PC-9 (cell line): ENCODE measurements around the gene NPPB. TPM values are rescaled to one million over a fixed set of nuclear protein-coding genes. Genes with fewer than 3 reads are reported as not detected.

Experiments used
- BruUV-seq: library from RNA; stranded (reverse); fragments of 400-500 nt; replicated peaks from 2 replicates; lab custom pipeline; 2021; lab: Mats Ljungman, UMichigan
- CTCF ChIA-PET: fragments of 300-600 bp; sonication (Branson Sonifier 250); formaldehyde crosslinking; loops from one replicate; lab custom pipeline; 2022; ENCODE audit warnings: antibody characterized with exemption; lab: Charles Lee
- POLR2A ChIA-PET: fragments of 300-600 bp; sonication (Branson Sonifier 250); formaldehyde crosslinking; loops from one replicate; lab custom pipeline; 2022; ENCODE audit warnings: antibody characterized with exemption; ENCODE audit not compliant: unreplicated experiment; lab: Charles Lee
- DNase-seq, 2 experiments: peaks; one replicate each; pipeline versions ENCODE4 v3.0.0 to v3.0.0-alpha.2; 2015 to 2022; ENCODE audit warnings: mixed read lengths in 1 of 2
- H2AFZ ChIP-seq: fragments of 200-600 bp; sonication (generic); 2 replicates; pipeline ENCODE4 v1.8.1; 2017; ENCODE audit warnings: antibody characterized with exemption
- H3F3A ChIP-seq: fragments of 200-600 bp; sonication (generic); 2 replicates; pipeline ENCODE4 v1.8.1; 2017; ENCODE audit warnings: antibody characterized with exemption, mild to moderate bottlenecking, low read depth; ENCODE audit not compliant: insufficient read depth
- H3K27ac ChIP-seq: fragments of 200-600 bp; sonication (generic); 2 replicates; pipeline ENCODE4 v1.6.1; 2016; ENCODE audit warnings: mixed run types
- H3K27me3 ChIP-seq: fragments of 200-600 bp; sonication (generic); 2 replicates; pipeline ENCODE4 v1.6.1; 2016; ENCODE audit warnings: low read depth, mixed run types; ENCODE audit not compliant: insufficient read depth
- H3K36me3 ChIP-seq: fragments of 200-600 bp; sonication (generic); 2 replicates; pipeline ENCODE4 v1.6.1; 2016; ENCODE audit warnings: low read depth, mixed run types
- H3K4me1 ChIP-seq: fragments of 200-600 bp; sonication (generic); replicated peaks from 2 replicates; pipeline ENCODE4 v1.6.1; 2016; ENCODE audit warnings: mixed run types; ENCODE audit not compliant: insufficient read depth
- H3K4me2 ChIP-seq: fragments of 200-600 bp; sonication (generic); 2 replicates; pipeline ENCODE4 v1.6.1; 2017; ENCODE audit warnings: mixed run types
- H3K4me3 ChIP-seq: fragments of 200-600 bp; sonication (generic); 2 replicates; pipeline ENCODE4 v1.6.1; 2016; ENCODE audit warnings: mixed run types
- H3K79me2 ChIP-seq: fragments of 200-600 bp; sonication (generic); 2 replicates; pipeline ENCODE4 v1.6.1; 2017; ENCODE audit warnings: low read depth, mixed run types
- H3K9me2 ChIP-seq: fragments of 200-600 bp; sonication (generic); 2 replicates; pipeline ENCODE4 v1.8.1; 2017; ENCODE audit warnings: mild to moderate bottlenecking; ENCODE audit not compliant: insufficient read depth
- H3K9me3 ChIP-seq: fragments of 200-600 bp; sonication (generic); 2 replicates; pipeline ENCODE4 v1.8.1; 2016; ENCODE audit warnings: low read depth; ENCODE audit not compliant: insufficient read depth
- H4K20me1 ChIP-seq: fragments of 200-600 bp; sonication (generic); 2 replicates; pipeline ENCODE4 v1.8.1; 2017; ENCODE audit not compliant: insufficient read depth
- EZH2 ChIP-seq: fragments of 200-600 bp; sonication (generic); IDR thresholded peaks from 2 replicates; pipeline ENCODE4 v1.8.0; 2017; ENCODE audit warnings: antibody characterized with exemption, low read depth
- intact Hi-C: fragments of 100-400 bp; cut with micrococcal nuclease; formaldehyde crosslinking; loops from one replicate; pipeline ENCODE4 v1.10.0; 2022; ENCODE audit not compliant: unreplicated experiment
- total RNA-seq: library from RNA; stranded (reverse); gene quantifications from 2 replicates; pipeline ENCODE4 v1.2.3, GENCODE V29; 2021
- TF ChIP-seq, protein P1 (sequence below): fragments of 200-600 bp; sonication (generic); conservative IDR thresholded peaks from 2 replicates; pipeline ENCODE4 v1.6.1; 2017; ENCODE audit warnings: mixed run types, antibody characterized with exemption, mild to moderate bottlenecking, moderate library complexity

The NPPB gene
- total RNA-seq, 1 experiment from 2014 or later, result not detected

DNA sequence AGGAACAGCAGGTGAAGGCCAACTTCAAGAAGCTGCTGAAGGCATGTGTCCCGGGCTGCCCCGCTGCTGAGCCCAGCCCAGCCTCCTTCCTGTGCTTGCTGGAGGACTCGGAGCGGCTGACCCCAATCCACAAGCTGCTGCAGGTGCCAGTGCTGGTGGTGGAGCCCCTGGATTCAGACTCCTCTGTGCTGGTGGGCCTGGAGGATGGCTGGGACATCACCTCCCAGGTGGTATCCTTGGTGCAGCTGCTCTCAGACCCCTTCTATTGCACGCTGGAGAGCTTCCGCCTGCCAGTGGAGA lies 20.1 kb upstream of the NPPB start:
- Histone ChIP-seq H3K79me2 (no peaks in the 10 kb centered on the region), H3K27me3 (peaks cover 21% of the 10 kb centered on the region; the same call in 1 of the 2 replicates), H3K9me2 (no peaks in the 10 kb centered on the region), H3K36me3 (no peaks in the 10 kb centered on the region), H3K4me3 (no peak overlapping the region), H3K4me2 (no peak overlapping the region), H3K9me3 (no peaks in the 10 kb centered on the region), H3K27ac (no peak overlapping the region), H3F3A (no peaks in the 10 kb centered on the region), H2AFZ (no peak overlapping the region), H4K20me1 (no peaks in the 10 kb centered on the region), H3K4me1 (no peaks in the 10 kb centered on the region)
- no peak for DNase-seq
- intact Hi-C loops, result no loop called here
- BruUV-seq, result no TSS peak
- no peak for TF ChIP-seq EZH2
- TF ChIP-seq, protein P1, sequence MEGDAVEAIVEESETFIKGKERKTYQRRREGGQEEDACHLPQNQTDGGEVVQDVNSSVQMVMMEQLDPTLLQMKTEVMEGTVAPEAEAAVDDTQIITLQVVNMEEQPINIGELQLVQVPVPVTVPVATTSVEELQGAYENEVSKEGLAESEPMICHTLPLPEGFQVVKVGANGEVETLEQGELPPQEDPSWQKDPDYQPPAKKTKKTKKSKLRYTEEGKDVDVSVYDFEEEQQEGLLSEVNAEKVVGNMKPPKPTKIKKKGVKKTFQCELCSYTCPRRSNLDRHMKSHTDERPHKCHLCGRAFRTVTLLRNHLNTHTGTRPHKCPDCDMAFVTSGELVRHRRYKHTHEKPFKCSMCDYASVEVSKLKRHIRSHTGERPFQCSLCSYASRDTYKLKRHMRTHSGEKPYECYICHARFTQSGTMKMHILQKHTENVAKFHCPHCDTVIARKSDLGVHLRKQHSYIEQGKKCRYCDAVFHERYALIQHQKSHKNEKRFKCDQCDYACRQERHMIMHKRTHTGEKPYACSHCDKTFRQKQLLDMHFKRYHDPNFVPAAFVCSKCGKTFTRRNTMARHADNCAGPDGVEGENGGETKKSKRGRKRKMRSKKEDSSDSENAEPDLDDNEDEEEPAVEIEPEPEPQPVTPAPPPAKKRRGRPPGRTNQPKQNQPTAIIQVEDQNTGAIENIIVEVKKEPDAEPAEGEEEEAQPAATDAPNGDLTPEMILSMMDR, result no peak
- ChIA-PET CTCF (no interaction called here), POLR2A (no interaction called here)

DNA sequence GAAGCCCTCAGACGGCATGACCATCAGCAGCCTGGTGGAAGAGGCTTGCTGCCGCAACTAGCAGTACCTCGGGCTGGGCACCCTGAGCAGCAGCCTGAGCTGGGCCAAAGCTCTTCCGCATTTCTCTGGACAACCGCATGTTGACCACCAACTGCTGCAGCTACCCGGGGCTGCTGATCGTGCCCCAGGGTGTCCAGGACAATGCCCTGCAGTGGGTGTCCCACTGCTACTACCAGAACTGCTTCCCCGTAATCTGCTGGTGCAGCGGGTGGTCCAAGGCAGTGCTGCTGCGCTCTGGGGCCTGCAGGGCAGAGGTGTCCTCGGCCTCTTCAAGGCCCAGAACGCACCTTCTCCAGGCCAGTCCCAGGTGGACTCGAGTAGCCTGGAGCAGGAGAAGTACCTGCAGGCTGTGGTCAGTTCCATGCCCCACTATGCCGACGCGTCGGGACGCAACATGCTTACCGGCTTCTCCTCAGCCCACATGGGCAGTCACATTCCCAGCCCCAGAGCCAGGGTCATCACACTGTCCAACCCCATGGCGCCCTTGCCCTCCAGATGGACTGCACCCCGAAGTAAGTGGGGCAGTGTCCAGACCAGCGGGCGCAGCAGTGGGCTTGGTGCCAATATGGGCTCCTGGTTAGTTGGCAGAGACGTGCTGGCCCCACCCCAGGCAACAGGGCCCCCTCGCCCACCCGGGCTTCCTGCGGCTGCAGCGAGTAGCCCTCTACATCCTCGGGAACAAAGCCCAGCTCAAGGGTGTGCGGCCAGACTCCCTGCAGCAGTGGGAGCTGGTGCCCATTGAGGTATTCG lies 19.5 kb upstream of the NPPB start:
- no peaks in the 10 kb centered on the region for H3K79me2 ChIP-seq
- H3K27me3 ChIP-seq, result peaks cover 18% of the 10 kb centered on the region; the same call in 1 of the 2 replicates
- DNase-seq, result no peak
- no peak overlapping the region for H3K4me3 ChIP-seq
- TF ChIP-seq EZH2, result no peak
- TF ChIP-seq, protein P1, result no peak
- ChIA-PET POLR2A (no interaction called here), CTCF (no interaction called here)
- intact Hi-C loops, result no loop called here
- no peak overlapping the region for H3K27ac ChIP-seq
- no peak overlapping the region for H3K4me2 ChIP-seq
- no TSS peak for BruUV-seq
- H3F3A ChIP-seq, result no peaks in the 10 kb centered on the region
- no peak overlapping the region for H2AFZ ChIP-seq
- H3K9me3 ChIP-seq, result no peaks in the 10 kb centered on the region
- H3K9me2 ChIP-seq, result no peaks in the 10 kb centered on the region
- no peaks in the 10 kb centered on the region for H3K36me3 ChIP-seq
- no peaks in the 10 kb centered on the region for H4K20me1 ChIP-seq
- H3K4me1 ChIP-seq, result no peaks in the 10 kb centered on the region

DNA sequence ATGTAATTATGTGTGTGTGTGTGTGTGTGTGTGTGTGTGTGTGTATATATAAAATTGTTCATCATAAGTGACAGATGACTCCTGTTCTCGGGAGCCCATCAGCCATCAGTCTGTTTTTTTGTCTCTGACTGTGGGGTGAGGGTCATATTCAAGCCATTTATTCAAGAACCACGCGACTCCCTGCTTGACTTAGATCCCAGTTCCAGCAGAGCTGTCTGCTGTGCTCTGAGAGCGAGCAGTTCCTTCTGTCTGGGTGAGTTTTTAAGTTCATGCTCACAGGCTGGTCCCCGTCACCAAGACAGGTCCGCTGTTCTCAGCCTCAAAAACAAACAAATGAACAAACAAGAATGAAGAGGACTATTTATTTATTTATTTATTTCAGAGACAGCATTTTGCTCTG lies 18.3 kb upstream of the NPPB start:
- no peaks in the 10 kb centered on the region for H4K20me1 ChIP-seq
- no peaks in the 10 kb centered on the region for H3K79me2 ChIP-seq
- TF ChIP-seq EZH2, result no peak
- TF ChIP-seq, protein P1, result no peak
- H3K27me3 ChIP-seq, result peaks cover 27% of the 10 kb centered on the region; the same call in 1 of the 2 replicates
- no peaks in the 10 kb centered on the region for H3K4me1 ChIP-seq
- H3K4me2 ChIP-seq, result no peak overlapping the region
- POLR2A ChIA-PET, result no interaction called here
- H3K27ac ChIP-seq, result no peak overlapping the region
- no peak for DNase-seq
- no peak overlapping the region for H3K4me3 ChIP-seq
- no peaks in the 10 kb centered on the region for H3K36me3 ChIP-seq
- BruUV-seq, result no TSS peak
- intact Hi-C loops, result no loop called here
- H3K9me3 ChIP-seq, result no peaks in the 10 kb centered on the region
- no peaks in the 10 kb centered on the region for H3K9me2 ChIP-seq
- CTCF ChIA-PET, result no interaction called here
- no peaks in the 10 kb centered on the region for H3F3A ChIP-seq
- H2AFZ ChIP-seq, result no peak overlapping the region
